ENCODE measurements around the gene ABHD13. TPM values are rescaled to one million over a fixed set of nuclear protein-coding genes. Genes with fewer than 3 reads are reported as not detected.

ABHD13 gene
- total RNA-seq, 3 donors from 2014 or later (not counting 1 experiment from before 2014, with no cell fraction given): 12.3 to 14.7 (median 12.9) TPM

DNA sequence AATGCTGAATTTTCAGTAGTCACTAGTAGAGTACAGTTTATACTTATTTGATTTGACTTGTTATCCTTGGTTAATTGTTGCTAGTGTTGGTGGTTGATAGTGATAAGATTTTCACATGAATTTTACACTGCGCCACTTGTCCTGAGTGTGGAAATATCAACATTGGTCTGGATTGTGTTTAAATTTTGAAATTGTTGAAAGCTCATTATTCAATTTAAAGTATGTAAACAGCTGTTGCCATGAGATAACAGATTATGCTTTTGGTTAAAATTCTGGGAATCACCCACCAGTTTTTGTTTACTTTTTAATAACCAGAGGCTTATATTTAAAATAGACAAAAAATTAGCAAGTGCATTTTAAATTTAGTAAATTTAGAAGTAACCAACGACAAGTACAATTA lies 39.1 kb downstream of the ABHD13 start:
- Histone ChIP-seq H3K27ac (ENCODE audit: low read length) (no peak overlapping the region), H3K9me3 (ENCODE audit: control insufficient read depth, insufficient read depth, low read length) (no peaks in the 10 kb centered on the region), H3K36me3 (ENCODE audit: control insufficient read depth, insufficient read depth, low read length) (no peaks in the 10 kb centered on the region), H3K27me3 (ENCODE audit: control insufficient read depth, insufficient read depth, low read length) (no peaks in the 10 kb centered on the region), H3K4me3 (ENCODE audit: low read length) (no peak overlapping the region), H3K4me1 (ENCODE audit: control insufficient read depth, insufficient read depth, low read length) (no peaks in the 10 kb centered on the region)
- H3K9me3 Mint-ChIP-seq: no peaks in the 10 kb centered on the region
- no peak overlapping the region for H3K4me3 Mint-ChIP-seq
- TF ChIP-seq, protein P1, sequence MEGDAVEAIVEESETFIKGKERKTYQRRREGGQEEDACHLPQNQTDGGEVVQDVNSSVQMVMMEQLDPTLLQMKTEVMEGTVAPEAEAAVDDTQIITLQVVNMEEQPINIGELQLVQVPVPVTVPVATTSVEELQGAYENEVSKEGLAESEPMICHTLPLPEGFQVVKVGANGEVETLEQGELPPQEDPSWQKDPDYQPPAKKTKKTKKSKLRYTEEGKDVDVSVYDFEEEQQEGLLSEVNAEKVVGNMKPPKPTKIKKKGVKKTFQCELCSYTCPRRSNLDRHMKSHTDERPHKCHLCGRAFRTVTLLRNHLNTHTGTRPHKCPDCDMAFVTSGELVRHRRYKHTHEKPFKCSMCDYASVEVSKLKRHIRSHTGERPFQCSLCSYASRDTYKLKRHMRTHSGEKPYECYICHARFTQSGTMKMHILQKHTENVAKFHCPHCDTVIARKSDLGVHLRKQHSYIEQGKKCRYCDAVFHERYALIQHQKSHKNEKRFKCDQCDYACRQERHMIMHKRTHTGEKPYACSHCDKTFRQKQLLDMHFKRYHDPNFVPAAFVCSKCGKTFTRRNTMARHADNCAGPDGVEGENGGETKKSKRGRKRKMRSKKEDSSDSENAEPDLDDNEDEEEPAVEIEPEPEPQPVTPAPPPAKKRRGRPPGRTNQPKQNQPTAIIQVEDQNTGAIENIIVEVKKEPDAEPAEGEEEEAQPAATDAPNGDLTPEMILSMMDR (IDR thresholded peaks at IDR 0.05): no peak
- DNase-seq (no peak), ATAC-seq (no peak)
- H3K4me1 Mint-ChIP-seq: no peaks in the 10 kb centered on the region
- H3K27me3 Mint-ChIP-seq (ENCODE audit: low read depth in 2 of 2): no peaks in the 10 kb centered on the region
- 100% methylated on average over 1 of the region's 2 CpGs for WGBS (ENCODE audit: insufficient coverage)
- intact Hi-C loops (cut with micrococcal nuclease): no loop called here
- H3K27ac Mint-ChIP-seq: no peak overlapping the region
- no peaks in the 10 kb centered on the region for H3K36me3 Mint-ChIP-seq

DNA sequence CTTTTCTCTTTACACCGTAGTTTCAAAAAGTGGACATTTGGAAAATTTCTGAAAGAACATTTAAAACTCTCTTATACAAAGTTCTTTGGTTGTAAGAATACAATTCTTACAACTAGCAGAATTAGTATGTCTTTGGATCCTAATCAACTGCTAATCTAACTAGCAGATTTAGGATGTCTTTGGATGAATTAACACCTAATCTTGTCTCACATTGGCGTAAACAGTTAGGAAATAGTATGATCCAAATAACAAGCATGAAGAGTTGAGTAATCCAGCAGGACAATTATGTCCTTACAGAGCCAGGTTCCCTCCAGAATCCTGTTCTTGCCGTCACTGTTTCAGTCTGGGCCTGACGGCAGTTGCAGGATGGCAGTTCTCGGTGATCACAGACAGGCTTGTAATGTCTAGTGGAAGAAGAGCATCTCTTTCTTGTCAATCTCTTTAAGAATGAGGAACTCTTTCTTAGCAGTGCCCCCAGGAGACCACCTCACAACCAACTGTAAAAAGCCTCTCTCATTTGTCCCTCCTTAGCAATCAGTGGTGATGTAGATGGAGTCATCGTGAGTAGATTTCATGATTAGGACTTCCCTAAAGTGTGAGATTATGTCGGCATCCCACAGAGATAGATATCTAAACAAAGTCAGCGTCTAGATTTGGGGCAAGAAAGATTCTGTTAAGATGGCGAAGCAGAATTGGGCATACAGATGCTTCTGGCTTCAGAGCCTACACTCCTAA lies 45.6 kb downstream of the ABHD13 start:
- H3K36me3 Mint-ChIP-seq: no peaks in the 10 kb centered on the region
- H3K27ac ChIP-seq (ENCODE audit: low read length): no peak overlapping the region
- H3K36me3 ChIP-seq (ENCODE audit: control insufficient read depth, insufficient read depth, low read length): no peaks in the 10 kb centered on the region
- ATAC-seq: peak in 1 of 3 donors; percentile 68
- TF ChIP-seq, protein P1 (IDR thresholded peaks at IDR 0.05): no peak
- H3K4me1 Mint-ChIP-seq: peaks cover 14 to 15% of the 10 kb centered on the region in 2 donors
- H3K9me3 Mint-ChIP-seq: no peaks in the 10 kb centered on the region
- WGBS (ENCODE audit: insufficient coverage): 94% methylated on average over 8 of the region's 9 CpGs
- no peak overlapping the region for H3K4me3 ChIP-seq (ENCODE audit: low read length)
- H3K27me3 ChIP-seq (ENCODE audit: control insufficient read depth, insufficient read depth, low read length): no peaks in the 10 kb centered on the region
- no peak overlapping the region for H3K27ac Mint-ChIP-seq
- intact Hi-C loops (cut with micrococcal nuclease): no loop called here
- H3K9me3 ChIP-seq (ENCODE audit: control insufficient read depth, insufficient read depth, low read length): no peaks in the 10 kb centered on the region
- no peak for DNase-seq
- H3K27me3 Mint-ChIP-seq (ENCODE audit: low read depth in 2 of 2): no peaks in the 10 kb centered on the region
- no peak overlapping the region for H3K4me3 Mint-ChIP-seq
- H3K4me1 ChIP-seq (ENCODE audit: control insufficient read depth, insufficient read depth, low read length): peaks cover 2% of the 10 kb centered on the region

DNA sequence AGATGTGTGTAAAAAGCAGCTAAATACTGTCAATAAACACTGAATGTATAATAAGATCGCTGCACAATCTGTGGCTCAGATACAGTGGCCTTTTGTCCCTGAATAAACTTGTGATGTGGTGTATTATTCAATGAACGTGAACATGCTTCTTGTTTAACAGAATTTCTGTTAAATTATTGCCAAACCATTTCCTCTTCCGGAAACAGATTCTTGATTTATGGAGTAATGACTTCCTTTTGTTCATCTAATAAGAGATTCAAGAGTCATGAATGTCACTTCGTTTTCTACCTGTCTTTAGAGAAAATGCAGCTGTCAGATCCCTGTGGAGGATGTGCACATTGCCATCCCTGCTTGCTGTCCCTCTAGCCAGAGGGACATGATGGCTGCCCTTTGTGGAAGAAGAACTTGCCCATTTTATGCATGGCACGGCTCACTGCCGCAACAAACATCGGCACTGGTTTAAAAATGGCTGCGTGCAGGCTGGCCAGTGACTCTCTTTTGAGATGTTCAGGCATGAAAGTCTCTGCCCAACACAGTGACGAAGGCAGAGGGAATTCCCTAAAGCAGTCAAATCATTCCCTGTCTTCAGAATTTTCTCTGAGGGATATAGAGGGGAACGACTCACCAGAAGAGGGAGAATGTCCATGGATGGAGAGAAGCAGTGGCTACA lies 48.3 kb downstream of the ABHD13 start:
- H3K27me3 ChIP-seq (ENCODE audit: control insufficient read depth, insufficient read depth, low read length): no peaks in the 10 kb centered on the region
- Mint-ChIP-seq H3K4me3 (peak overlapping the region; percentile 47), H3K36me3 (no peaks in the 10 kb centered on the region), H3K27me3 (ENCODE audit: low read depth in 2 of 2) (no peaks in the 10 kb centered on the region), H3K9me3 (no peaks in the 10 kb centered on the region), H3K27ac (peak overlapping the region; percentile 84 to 93), H3K4me1 (peaks cover 33 to 36% of the 10 kb centered on the region in 2 donors)
- ATAC-seq (no peak), DNase-seq (peak in 1 of 2 donors; percentile 3)
- no peaks in the 10 kb centered on the region for H3K36me3 ChIP-seq (ENCODE audit: control insufficient read depth, insufficient read depth, low read length)
- 26% methylated on average over 8 of the region's 10 CpGs for WGBS (ENCODE audit: insufficient coverage)
- no peaks in the 10 kb centered on the region for H3K9me3 ChIP-seq (ENCODE audit: control insufficient read depth, insufficient read depth, low read length)
- TF ChIP-seq, protein P1 (IDR thresholded peaks at IDR 0.05): no peak
- H3K4me3 ChIP-seq (ENCODE audit: low read length): no peak overlapping the region
- peaks cover 16% of the 10 kb centered on the region for H3K4me1 ChIP-seq (ENCODE audit: control insufficient read depth, insufficient read depth, low read length)
- H3K27ac ChIP-seq (ENCODE audit: low read length): peak overlapping the region; percentile 1
- intact Hi-C loops (cut with micrococcal nuclease): no loop called here
